ENCODE data around the gene DGKG.

- no peak for TF ChIP-seq EZH2 (IDR thresholded peaks at IDR 0.05)
- TF ChIP-seq, protein P1, sequence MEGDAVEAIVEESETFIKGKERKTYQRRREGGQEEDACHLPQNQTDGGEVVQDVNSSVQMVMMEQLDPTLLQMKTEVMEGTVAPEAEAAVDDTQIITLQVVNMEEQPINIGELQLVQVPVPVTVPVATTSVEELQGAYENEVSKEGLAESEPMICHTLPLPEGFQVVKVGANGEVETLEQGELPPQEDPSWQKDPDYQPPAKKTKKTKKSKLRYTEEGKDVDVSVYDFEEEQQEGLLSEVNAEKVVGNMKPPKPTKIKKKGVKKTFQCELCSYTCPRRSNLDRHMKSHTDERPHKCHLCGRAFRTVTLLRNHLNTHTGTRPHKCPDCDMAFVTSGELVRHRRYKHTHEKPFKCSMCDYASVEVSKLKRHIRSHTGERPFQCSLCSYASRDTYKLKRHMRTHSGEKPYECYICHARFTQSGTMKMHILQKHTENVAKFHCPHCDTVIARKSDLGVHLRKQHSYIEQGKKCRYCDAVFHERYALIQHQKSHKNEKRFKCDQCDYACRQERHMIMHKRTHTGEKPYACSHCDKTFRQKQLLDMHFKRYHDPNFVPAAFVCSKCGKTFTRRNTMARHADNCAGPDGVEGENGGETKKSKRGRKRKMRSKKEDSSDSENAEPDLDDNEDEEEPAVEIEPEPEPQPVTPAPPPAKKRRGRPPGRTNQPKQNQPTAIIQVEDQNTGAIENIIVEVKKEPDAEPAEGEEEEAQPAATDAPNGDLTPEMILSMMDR (IDR thresholded peaks at IDR 0.05): no peak
- no peak for TF ChIP-seq EZH2phosphoT487 (IDR thresholded peaks at IDR 0.05)
These were observed 1.3 kb downstream of the DGKG start for GRCh38 chr3:186360779-186361178.
